Measurements from ENCODE around the gene CLVS2.

The CLVS2 gene

DNA sequence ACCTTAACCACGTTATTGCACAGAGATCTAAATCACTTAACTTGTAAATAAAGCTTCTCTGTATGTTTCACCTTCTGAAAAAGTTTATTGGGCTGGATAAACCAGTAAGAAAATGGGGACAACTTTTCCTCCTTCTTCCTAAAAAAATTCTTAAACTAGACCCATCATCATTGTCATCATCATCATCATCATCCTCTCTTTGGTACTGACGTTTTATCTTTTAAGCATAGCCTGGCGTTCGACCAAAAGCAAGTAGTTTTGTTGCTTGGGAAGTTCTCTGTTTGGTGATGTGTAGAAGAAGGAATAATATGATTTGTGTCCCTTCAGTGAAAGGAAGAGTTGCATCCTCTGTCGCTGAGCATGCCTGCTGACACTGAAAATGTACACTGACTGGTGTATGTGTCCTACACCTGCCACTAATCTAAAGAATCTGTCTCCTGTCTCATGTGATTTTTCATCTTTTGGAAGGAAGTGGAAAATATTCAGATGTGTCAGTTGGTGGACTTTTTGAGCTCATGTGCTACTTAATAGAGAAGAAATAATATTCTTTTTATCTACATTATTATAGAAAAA lies 2.5 kb downstream of the CLVS2 start:
- no peak overlapping the region for H3K27ac ChIP-seq (ENCODE audit: low read depth, low read length)
- peaks cover 3% of the 10 kb centered on the region for H3K27me3 ChIP-seq (ENCODE audit: control insufficient read depth, insufficient read depth, low read length)
- no peak overlapping the region for H3K9ac ChIP-seq (ENCODE audit: low read length)
- H3K36me3 ChIP-seq (ENCODE audit: control insufficient read depth, insufficient read depth, low read length) = no peaks in the 10 kb centered on the region
- H3K4me1 ChIP-seq (ENCODE audit: control insufficient read depth, insufficient read depth, low read length) = no peaks in the 10 kb centered on the region
- H3K4me3 ChIP-seq (ENCODE audit: low read length) = no peak overlapping the region

GRCh38 chr6:123000244-123000770 lies 4.3 kb downstream of the CLVS2 start:
- no peaks in the 10 kb centered on the region for H3K36me3 ChIP-seq (ENCODE audit: control insufficient read depth, insufficient read depth, low read length)
- H3K4me1 ChIP-seq (ENCODE audit: control insufficient read depth, insufficient read depth, low read length) = no peaks in the 10 kb centered on the region
- no peak overlapping the region for H3K27ac ChIP-seq (ENCODE audit: low read depth, low read length)
- H3K27me3 ChIP-seq (ENCODE audit: control insufficient read depth, insufficient read depth, low read length) = peaks cover 3% of the 10 kb centered on the region
- no peak overlapping the region for H3K4me3 ChIP-seq (ENCODE audit: low read length)
- no peak overlapping the region for H3K9ac ChIP-seq (ENCODE audit: low read length)

GRCh38 chr6:123001540-123001939 lies 5.5 kb downstream of the CLVS2 start:
- Histone ChIP-seq H3K4me1 (ENCODE audit: control insufficient read depth, insufficient read depth, low read length) (no peaks in the 10 kb centered on the region), H3K4me3 (ENCODE audit: low read length) (no peak overlapping the region), H3K27ac (ENCODE audit: low read depth, low read length) (no peak overlapping the region)

GRCh38 chr6:123007885-123008284 lies 11.8 kb downstream of the CLVS2 start:
- Histone ChIP-seq H3K4me1 (ENCODE audit: control insufficient read depth, insufficient read depth, low read length) (no peaks in the 10 kb centered on the region), H3K9ac (ENCODE audit: low read length) (no peak overlapping the region), H3K36me3 (ENCODE audit: control insufficient read depth, insufficient read depth, low read length) (no peaks in the 10 kb centered on the region), H3K4me3 (ENCODE audit: low read length) (no peak overlapping the region), H3K27ac (ENCODE audit: low read depth, low read length) (no peak overlapping the region), H3K27me3 (ENCODE audit: control insufficient read depth, insufficient read depth, low read length) (no peaks in the 10 kb centered on the region)

More at GRCh38 chr6:123001540-123001939, 5.5 kb downstream of the CLVS2 start:
- Histone ChIP-seq H3K36me3 (ENCODE audit: control insufficient read depth, insufficient read depth, low read length) (no peaks in the 10 kb centered on the region), H3K27me3 (ENCODE audit: control insufficient read depth, insufficient read depth, low read length) (no peaks in the 10 kb centered on the region), H3K9ac (ENCODE audit: low read length) (no peak overlapping the region)

GRCh38 chr6:123009059-123009458 lies 13.0 kb downstream of the CLVS2 start:
- Histone ChIP-seq H3K27me3 (ENCODE audit: control insufficient read depth, insufficient read depth, low read length) (no peaks in the 10 kb centered on the region), H3K4me3 (ENCODE audit: low read length) (no peak overlapping the region), H3K9ac (ENCODE audit: low read length) (no peak overlapping the region), H3K4me1 (ENCODE audit: control insufficient read depth, insufficient read depth, low read length) (no peaks in the 10 kb centered on the region), H3K27ac (ENCODE audit: low read depth, low read length) (no peak overlapping the region), H3K36me3 (ENCODE audit: control insufficient read depth, insufficient read depth, low read length) (no peaks in the 10 kb centered on the region)

GRCh38 chr6:123014835-123015234 lies 18.8 kb downstream of the CLVS2 start:
- Histone ChIP-seq H3K4me3 (ENCODE audit: low read length) (no peak overlapping the region), H3K4me1 (ENCODE audit: control insufficient read depth, insufficient read depth, low read length) (no peaks in the 10 kb centered on the region), H3K27ac (ENCODE audit: low read depth, low read length) (no peak overlapping the region), H3K9ac (ENCODE audit: low read length) (no peak overlapping the region), H3K27me3 (ENCODE audit: control insufficient read depth, insufficient read depth, low read length) (no peaks in the 10 kb centered on the region), H3K36me3 (ENCODE audit: control insufficient read depth, insufficient read depth, low read length) (no peaks in the 10 kb centered on the region)

DNA sequence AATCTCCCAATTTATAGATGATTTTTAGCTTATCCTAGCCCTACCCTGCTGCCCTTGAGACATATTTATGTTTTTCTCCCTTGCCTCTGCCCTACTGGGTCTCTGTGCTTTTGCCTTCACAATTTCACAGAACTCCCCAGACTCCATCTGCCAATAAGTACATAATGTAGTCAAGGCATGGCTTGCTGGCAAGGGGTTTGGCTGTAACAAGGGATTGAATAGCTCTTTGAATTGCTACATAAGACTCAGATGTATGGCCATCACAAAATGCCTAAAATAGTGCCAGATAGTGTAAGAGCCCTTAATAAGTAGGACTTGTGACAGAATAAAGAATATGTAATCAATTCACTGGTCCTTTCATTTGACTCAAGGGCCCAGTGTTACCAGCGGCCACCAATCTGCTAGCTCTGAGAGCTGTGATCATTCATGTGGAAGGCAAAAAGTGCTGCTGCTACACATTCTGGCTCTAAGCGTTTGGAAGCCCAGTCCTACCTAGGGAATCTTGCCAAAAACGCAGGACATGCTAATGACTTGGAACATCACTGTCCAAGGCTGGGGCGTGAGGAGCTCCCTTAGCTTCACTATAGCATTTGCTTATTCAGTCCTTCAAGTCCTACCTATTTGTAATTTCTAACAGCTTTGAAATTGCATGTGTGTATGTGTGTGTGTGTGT lies 20.5 kb downstream of the CLVS2 start:
- no peaks in the 10 kb centered on the region for H3K27me3 ChIP-seq (ENCODE audit: control insufficient read depth, insufficient read depth, low read length)
- H3K4me3 ChIP-seq (ENCODE audit: low read length) = no peak overlapping the region
- H3K9ac ChIP-seq (ENCODE audit: low read length) = no peak overlapping the region
- no peaks in the 10 kb centered on the region for H3K36me3 ChIP-seq (ENCODE audit: control insufficient read depth, insufficient read depth, low read length)
- no peak overlapping the region for H3K27ac ChIP-seq (ENCODE audit: low read depth, low read length)
- no peaks in the 10 kb centered on the region for H3K4me1 ChIP-seq (ENCODE audit: control insufficient read depth, insufficient read depth, low read length)

DNA sequence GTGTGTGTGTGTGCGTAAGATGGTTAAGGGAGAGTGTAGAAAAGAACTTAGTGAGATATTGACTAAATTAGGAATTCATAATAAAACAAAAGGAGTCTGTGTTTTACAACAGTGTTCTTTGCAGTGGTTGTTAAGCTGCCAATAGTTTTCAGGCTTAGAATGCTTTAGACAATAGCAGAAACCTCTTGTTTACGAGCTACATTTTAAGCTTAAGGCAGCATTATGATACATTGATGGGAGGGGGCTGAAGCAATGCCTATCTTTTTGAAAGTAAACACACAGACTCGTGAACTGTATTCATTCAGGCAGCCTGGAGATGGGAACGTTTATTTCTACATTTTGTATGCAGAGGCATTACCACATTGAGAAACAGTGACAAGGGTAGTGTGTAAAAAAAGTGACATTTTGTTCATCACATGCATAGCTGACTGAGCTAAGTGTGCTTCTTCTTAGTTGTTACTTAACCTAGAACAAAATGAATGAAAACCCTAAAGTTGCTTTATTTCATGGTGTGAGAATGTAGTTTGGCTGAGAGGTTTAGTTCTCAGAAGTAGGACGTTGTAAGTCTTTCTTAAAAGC lies 21.2 kb downstream of the CLVS2 start:
- no peak overlapping the region for H3K27ac ChIP-seq (ENCODE audit: low read depth, low read length)
- H3K27me3 ChIP-seq (ENCODE audit: control insufficient read depth, insufficient read depth, low read length) = no peaks in the 10 kb centered on the region
- H3K9ac ChIP-seq (ENCODE audit: low read length) = no peak overlapping the region
- H3K4me1 ChIP-seq (ENCODE audit: control insufficient read depth, insufficient read depth, low read length) = no peaks in the 10 kb centered on the region
- no peak overlapping the region for H3K4me3 ChIP-seq (ENCODE audit: low read length)
- no peaks in the 10 kb centered on the region for H3K36me3 ChIP-seq (ENCODE audit: control insufficient read depth, insufficient read depth, low read length)

- Histone ChIP-seq H3K27me3 (ENCODE audit: control insufficient read depth, insufficient read depth, low read length) (no peaks in the 10 kb centered on the region), H3K9ac (ENCODE audit: low read length) (no peak overlapping the region), H3K4me1 (ENCODE audit: control insufficient read depth, insufficient read depth, low read length) (no peaks in the 10 kb centered on the region), H3K27ac (ENCODE audit: low read depth, low read length) (no peak overlapping the region), H3K36me3 (ENCODE audit: control insufficient read depth, insufficient read depth, low read length) (no peaks in the 10 kb centered on the region), H3K4me3 (ENCODE audit: low read length) (no peak overlapping the region)
Measured at GRCh38 chr6:123022975-123023374, 26.9 kb downstream of the CLVS2 start.

DNA sequence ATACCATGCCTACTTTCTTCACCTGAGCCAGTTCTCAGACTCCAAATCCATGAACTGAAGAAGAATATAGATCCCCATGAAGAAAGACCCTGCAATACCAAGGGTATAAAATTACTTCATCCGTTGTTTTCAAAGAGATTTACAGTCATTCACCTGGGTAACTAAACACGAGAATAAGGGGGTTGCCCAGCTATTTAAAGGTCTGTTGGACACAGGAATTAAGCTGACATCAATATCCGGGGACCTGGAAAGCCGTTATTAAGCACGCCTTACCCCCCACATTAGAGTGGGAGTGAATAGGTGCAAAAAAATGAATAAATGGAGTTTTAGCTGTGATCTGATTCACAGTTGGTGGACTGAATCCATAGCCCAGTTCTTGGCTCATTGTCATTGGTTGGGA lies 28.9 kb downstream of the CLVS2 start:
- Histone ChIP-seq H3K27me3 (ENCODE audit: control insufficient read depth, insufficient read depth, low read length) (no peaks in the 10 kb centered on the region), H3K27ac (ENCODE audit: low read depth, low read length) (no peak overlapping the region), H3K4me3 (ENCODE audit: low read length) (no peak overlapping the region), H3K4me1 (ENCODE audit: control insufficient read depth, insufficient read depth, low read length) (no peaks in the 10 kb centered on the region), H3K9ac (ENCODE audit: low read length) (no peak overlapping the region), H3K36me3 (ENCODE audit: control insufficient read depth, insufficient read depth, low read length) (no peaks in the 10 kb centered on the region)

DNA sequence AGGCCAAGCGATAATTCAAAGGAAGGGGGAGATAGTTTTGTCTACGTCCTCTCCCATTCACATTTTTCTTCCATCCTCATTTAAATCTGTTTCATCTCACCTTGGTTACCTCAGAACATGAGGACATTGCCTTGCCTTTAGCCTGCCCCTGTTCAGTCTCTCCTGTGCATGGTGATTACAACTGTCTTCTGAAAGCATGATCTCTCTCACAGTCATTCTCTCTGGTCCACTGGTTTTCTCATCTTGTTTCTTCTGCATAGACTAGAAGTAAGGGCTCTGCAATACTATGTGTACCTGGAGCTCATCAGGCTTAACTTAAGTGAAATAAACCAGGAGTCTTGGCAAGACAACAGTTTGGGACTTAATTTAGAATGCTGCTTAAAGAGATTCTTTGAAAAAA lies 31.4 kb downstream of the CLVS2 start:
- H3K4me1 ChIP-seq (ENCODE audit: control insufficient read depth, insufficient read depth, low read length) = no peaks in the 10 kb centered on the region
- no peaks in the 10 kb centered on the region for H3K36me3 ChIP-seq (ENCODE audit: control insufficient read depth, insufficient read depth, low read length)
- H3K9ac ChIP-seq (ENCODE audit: low read length) = no peak overlapping the region
- no peak overlapping the region for H3K4me3 ChIP-seq (ENCODE audit: low read length)
- no peaks in the 10 kb centered on the region for H3K27me3 ChIP-seq (ENCODE audit: control insufficient read depth, insufficient read depth, low read length)
- no peak overlapping the region for H3K27ac ChIP-seq (ENCODE audit: low read depth, low read length)

DNA sequence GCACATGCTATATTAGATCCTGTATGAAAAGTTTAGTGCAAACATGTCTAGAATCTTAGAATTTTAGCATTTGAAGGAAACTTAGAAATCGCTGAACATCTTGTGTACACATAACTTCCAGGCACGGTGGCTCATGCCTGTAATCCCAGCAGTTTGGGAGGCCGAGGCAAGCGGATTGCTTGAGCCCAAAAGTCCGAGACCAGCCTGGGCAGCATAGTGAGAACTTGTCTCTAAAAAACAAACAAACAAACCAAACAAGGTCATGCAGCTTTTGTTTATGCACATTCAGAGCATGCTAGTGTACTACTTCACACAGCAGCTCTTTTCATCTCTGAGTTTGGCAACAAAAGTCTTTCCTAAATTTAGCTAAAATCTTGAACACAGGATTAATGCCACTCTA lies 32.2 kb downstream of the CLVS2 start:
- Histone ChIP-seq H3K27ac (ENCODE audit: low read depth, low read length) (no peak overlapping the region), H3K4me1 (ENCODE audit: control insufficient read depth, insufficient read depth, low read length) (no peaks in the 10 kb centered on the region), H3K36me3 (ENCODE audit: control insufficient read depth, insufficient read depth, low read length) (no peaks in the 10 kb centered on the region), H3K4me3 (ENCODE audit: low read length) (no peak overlapping the region), H3K27me3 (ENCODE audit: control insufficient read depth, insufficient read depth, low read length) (no peaks in the 10 kb centered on the region), H3K9ac (ENCODE audit: low read length) (no peak overlapping the region)

- Histone ChIP-seq H3K27ac (ENCODE audit: low read depth, low read length) (no peak overlapping the region), H3K4me3 (ENCODE audit: low read length) (no peak overlapping the region), H3K36me3 (ENCODE audit: control insufficient read depth, insufficient read depth, low read length) (no peaks in the 10 kb centered on the region), H3K9ac (ENCODE audit: low read length) (no peak overlapping the region), H3K27me3 (ENCODE audit: control insufficient read depth, insufficient read depth, low read length) (no peaks in the 10 kb centered on the region), H3K4me1 (ENCODE audit: control insufficient read depth, insufficient read depth, low read length) (no peaks in the 10 kb centered on the region)
Measured at GRCh38 chr6:123030282-123030681, 34.2 kb downstream of the CLVS2 start.
